Fibroblast of villous mesenchyme (primary cell): ENCODE data around the gene RETREG2. TPM values are rescaled to one million over a fixed set of nuclear protein-coding genes. Genes with fewer than 3 reads are reported as not detected.

ENCODE experiments used
- DNase-seq: peaks from one replicate; pipeline ENCODE4 v3.0.0-alpha.2; 2010; ENCODE audit warnings: low read depth
- H3K4me3 ChIP-seq: 2 replicates; pipeline ENCODE4 v1.5.1; 2011; ENCODE audit warnings: low read depth, mild to moderate bottlenecking, low read length
- total RNA-seq: library from RNA; depleted of rRNA; stranded (reverse); fragments of >200 nt; gene quantifications from 2 replicates; pipeline ENCODE4 v1.2.3, GENCODE V29; 2012
- TF ChIP-seq, protein P1 (sequence below): IDR thresholded peaks from 2 replicates; pipeline ENCODE4 v1.5.1; 2012; ENCODE audit warnings: low read depth, mild to moderate bottlenecking, low read length; ENCODE audit not compliant: insufficient read depth

Gene RETREG2
- total RNA-seq, 1 donor = 57.4 TPM

GRCh38 chr2:219159771-219160185 is 18.3 kb upstream of the RETREG2 start:
- H3K4me3 ChIP-seq = peak overlapping the region; percentile 85
- TF ChIP-seq, protein P1, sequence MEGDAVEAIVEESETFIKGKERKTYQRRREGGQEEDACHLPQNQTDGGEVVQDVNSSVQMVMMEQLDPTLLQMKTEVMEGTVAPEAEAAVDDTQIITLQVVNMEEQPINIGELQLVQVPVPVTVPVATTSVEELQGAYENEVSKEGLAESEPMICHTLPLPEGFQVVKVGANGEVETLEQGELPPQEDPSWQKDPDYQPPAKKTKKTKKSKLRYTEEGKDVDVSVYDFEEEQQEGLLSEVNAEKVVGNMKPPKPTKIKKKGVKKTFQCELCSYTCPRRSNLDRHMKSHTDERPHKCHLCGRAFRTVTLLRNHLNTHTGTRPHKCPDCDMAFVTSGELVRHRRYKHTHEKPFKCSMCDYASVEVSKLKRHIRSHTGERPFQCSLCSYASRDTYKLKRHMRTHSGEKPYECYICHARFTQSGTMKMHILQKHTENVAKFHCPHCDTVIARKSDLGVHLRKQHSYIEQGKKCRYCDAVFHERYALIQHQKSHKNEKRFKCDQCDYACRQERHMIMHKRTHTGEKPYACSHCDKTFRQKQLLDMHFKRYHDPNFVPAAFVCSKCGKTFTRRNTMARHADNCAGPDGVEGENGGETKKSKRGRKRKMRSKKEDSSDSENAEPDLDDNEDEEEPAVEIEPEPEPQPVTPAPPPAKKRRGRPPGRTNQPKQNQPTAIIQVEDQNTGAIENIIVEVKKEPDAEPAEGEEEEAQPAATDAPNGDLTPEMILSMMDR = no peak
- no peak for DNase-seq

DNA sequence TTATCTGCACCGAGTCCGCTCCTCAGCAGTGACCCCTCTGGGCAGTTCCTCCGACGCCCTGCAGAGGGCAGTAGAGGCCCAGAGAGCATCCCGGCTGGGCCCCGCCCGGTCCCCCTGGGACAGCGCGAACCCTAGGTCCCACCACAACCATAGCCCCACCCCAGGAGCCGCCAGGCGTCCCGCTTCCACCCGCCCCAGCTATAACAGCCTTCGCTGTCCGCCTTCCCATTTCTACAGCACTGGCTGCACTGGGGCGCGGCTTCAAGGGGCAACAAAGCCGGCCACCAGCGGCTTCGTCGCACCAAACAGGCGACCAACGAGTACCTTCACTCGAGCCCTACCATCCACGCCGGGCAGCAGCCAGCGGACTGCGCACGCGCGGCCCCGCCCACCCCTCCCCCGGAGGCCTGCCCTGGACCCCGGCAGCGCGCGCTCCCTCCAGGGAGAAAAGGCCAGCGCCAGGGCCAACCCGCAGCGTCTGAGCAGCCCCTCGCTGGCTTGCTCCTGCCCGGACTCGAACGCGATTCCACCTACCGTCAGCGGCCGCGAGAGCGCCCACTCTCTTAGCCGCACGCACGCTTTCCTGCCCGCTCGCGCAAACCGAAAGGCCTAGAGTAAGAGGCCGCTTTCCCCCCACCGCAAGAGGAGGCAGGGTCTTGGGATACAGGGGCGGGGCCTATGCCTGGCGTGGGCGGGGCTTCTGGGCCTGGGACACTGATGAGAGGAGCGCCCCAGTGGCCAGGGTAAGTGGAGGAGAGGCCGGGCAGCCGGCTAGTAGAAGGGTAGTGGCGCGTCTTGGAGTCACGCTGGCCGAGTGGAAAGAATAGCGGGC is 17.7 kb upstream of the RETREG2 start, which contains the start of gene NHEJ1:
NHEJ1 (minus strand) TSS at position 630 of the 832 bp plus-strand sequence. CDS start 2,453 bp downstream, outside the sequence.
- peak; percentile 95 for DNase-seq
- H3K4me3 ChIP-seq = peak within 1 kb of the TSS; percentile 85
- TF ChIP-seq, protein P1 = peak; percentile 98

DNA sequence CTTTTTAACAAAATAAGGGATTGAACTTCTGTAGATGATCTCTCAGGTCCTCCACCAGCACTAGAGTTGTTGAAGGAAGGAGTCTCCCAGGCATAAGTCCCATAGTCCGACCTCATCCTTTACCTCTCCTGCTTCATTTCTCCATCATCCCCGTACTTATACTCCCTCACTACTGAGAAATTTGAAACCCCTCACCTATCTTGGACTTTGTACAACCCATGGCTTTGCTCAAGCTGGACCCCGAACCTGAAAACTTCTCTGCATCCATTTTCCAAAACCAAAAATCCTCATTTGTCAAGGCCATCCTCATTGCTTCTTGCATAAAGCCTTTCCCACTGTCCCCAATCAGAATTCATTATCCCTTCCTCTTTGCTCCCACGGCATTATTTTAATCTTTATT is 17.0 kb upstream of the RETREG2 start:
- TF ChIP-seq, protein P1 = no peak
- peak overlapping the region; percentile 85 for H3K4me3 ChIP-seq
- DNase-seq = no peak

- TF ChIP-seq, protein P1 = no peak
- DNase-seq = no peak
- no peak overlapping the region for H3K4me3 ChIP-seq
Observed at GRCh38 chr2:219163156-219163555, 14.9 kb upstream of the RETREG2 start.

- TF ChIP-seq, protein P1 = no peak
- no peak overlapping the region for H3K4me3 ChIP-seq
- no peak for DNase-seq
Observed at GRCh38 chr2:219165058-219165911, 12.8 kb upstream of the RETREG2 start.

DNA sequence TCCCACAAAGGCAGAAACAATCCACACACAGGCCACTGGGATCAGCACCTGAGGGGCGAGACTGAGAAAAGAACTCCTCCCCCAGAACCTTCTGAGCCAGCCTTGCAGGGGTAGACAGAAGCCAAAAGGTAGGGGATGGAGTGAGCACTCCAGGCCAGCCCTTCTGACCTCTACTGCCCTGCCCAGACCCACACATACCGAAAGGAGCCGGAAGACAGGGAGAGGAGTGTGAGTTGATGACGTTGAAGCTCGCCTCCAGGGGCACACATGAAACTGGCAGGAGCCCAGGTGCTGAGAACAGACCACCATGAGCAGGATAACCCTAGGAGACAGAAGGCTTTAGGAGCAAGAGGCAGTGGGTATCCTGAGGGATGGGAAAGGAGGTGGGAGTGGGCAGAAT is 10.1 kb upstream of the RETREG2 start:
- TF ChIP-seq, protein P1 = no peak
- H3K4me3 ChIP-seq = no peak overlapping the region
- DNase-seq = no peak
